ENCODE data around the gene IFIT5.
"Not testable (repeated sequence)": the region's sequence is repeated elsewhere in the genome, so short reads cannot be mapped to it uniquely, and the experiment has no call there.

IFIT5 gene

DNA sequence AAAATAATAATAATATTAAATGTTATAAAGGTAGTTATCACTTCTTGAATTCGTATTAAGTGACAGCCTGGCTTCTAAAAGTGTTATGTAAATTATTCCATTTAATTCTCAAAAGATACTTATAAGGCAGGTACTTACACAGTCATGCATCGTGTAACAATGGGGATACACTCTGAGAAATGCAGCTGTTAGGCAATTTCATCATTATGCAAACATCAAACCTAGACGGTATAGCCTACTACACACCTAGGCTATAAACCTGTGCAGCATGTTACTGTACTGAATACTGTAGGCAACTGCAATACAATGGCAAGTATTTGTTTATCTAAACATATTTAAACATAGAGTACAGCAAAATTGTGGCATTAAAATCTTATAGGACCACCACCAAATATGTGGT, 20.5 kb upstream of the IFIT5 start:
- DNase-seq (ENCODE audit: low read depth) = no peak

DNA sequence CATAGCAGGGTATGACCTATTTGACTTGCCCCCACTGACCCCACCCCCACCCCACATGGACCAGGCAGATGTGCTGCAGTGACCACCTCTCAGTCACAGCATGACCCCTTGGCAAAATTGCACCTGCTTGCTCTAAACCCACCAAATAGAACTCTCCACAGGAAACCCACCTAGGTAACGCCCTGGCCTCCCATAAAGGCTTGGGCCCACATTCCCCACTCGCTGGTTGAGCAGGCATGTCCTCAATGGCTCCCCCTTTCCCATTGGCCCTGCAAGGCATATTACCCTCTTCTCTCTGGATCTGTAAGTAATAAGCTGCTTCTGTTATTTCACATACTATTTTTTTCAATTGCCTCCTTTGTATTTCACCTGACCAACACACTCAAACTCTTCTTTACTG, 19.2 kb upstream of the IFIT5 start:
- no peak for DNase-seq (ENCODE audit: low read depth)

DNA sequence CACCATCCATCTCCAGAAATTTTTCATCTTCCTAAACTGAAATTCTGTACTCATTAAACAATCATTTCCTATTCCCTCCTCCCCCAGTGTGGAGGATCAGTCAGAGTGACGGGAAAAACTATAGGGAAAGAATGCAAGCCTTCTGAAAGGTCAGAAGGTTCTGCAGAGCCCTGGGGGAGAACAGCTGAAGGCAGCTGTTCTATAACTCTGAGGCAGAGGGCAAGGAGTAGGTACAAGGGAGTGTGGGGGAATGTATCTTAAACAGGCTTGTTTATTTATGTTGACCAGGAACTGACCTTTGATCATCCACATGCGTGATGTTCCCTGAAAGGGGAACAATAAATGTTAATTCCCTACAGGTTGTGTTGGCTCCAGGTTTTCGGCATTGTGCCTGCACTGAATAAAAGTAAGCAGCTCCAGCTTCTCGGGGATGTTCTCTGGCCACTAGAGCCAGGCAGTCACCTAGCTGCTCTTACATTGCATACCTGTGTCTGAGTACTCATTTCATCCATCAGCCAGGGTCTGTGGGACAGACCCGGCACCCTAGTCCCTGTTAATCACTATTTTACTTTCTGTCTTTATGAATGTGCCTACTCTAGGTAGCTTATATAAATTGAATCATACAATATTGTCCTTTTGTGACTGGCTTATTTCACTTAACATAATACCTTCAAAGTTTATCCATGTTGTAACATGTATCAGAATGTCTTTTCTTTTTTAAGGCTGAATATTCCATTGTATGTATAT, 16.2 kb upstream of the IFIT5 start:
- no peak for DNase-seq (ENCODE audit: low read depth)

DNA sequence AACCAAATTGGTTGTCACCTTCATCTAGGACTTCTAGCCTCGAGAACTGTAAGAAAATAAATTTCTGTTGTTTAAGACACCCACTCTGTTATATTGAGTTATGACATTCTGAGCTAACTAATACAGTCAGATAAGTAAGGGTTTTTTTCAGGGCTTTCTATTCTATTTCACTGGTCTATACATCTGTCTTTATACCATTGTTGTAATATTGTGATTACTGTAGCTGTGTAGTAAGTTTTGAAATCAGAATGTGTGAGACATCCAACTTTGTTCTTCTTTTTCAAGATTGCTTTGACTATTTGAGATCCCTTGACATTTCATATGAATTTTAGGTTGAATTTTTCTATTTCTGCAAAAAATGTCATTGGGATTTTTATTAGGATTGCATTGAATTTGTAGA, 14.4 kb upstream of the IFIT5 start:
- DNase-seq (ENCODE audit: low read depth) = no peak

DNA sequence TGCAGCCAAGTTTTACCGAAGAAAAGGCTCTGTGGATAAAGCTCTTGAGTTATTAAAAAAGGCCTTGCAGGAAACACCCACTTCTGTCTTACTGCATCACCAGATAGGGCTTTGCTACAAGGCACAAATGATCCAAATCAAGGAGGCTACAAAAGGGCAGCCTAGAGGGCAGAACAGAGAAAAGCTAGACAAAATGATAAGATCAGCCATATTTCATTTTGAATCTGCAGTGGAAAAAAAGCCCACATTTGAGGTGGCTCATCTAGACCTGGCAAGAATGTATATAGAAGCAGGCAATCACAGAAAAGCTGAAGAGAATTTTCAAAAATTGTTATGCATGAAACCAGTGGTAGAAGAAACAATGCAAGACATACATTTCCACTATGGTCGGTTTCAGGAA, 11.3 kb upstream of the IFIT5 start:
- DNase-seq (ENCODE audit: low read depth) = no peak

DNA sequence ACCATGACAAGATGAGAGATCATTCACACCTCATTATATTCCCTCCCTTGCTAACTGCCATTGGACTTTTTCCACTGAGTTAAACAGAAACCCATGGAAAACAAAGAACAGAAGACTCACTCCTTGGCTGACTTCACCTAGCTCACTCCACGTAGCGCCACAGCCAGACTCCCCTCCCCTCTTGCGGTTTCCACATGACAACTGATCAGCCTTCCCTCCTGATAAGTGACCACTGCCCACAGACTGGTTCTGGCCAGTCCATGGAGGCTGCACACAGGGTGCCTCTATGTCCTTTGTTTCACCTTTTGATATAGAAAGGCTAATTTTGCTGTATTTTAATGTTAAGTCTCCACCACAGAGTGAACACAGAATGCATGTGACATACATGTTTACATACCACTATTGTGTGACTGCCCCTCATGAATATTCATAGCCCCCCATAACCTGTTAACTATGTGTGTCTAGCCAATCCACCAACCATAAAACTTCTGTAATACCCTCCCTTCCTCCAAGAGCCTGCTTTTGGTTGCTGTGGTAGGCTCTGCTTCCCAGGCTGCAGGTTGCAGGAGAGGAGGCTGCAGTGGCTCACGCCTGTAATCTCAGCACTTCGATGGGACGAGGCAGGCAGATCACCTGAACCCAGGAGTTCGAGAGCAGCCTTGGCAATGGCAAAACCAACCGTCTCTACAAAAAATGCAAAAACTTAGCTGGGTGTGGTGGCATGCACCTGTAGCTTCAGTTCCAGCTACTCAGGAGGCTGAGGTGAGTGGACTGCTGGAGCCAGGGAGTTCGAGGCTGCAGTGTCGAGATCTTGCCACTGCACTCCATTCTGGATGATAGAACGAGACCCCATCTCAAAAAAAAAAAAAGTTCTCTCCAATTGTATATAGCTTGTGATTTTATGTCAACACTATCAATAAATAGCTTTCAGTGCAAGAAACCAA, 10.0 kb upstream of the IFIT5 start:
- no peak for DNase-seq (ENCODE audit: low read depth)

DNA sequence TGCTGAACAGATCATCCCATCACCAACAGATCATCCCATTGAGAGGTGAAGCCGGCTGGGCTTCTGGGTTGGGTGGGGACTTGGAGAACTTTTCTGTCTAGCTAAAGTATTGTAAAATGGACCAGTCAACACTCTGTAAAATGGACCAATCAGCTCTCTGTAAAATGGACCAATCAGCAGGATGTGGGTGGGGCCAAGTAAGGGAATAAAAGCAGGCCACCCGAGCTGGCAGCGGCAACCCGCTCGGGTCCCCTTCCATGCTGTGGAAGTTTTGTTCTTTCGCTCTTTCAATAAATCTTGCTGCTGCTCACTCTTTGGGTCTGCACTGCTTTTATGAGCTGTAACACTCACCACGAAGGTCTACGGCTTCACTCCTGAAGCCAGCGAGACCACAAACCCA, 8.2 kb upstream of the IFIT5 start:
- DNase-seq (ENCODE audit: low read depth) = not testable (repeated sequence)

DNA sequence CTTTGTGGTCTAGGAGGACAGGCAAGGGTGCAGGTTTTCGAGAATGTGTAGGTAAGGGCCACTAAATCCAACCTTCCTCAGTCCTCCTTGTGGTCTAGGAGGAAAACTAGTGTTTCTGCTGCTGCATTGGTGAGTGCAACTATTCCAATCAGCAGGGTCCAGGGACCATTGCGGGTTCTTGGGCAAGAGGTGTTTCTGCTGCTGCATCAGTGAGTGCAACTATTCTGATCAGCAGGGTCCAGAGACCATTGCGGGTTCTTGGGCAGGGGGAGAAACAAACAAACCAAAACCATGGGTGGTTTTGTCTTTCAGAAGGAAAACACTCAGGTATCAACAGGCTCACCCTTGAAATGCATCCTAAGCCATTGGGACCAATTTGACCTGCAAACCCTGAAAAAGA, 6.6 kb upstream of the IFIT5 start:
- DNase-seq (ENCODE audit: low read depth) = not testable (repeated sequence)

DNA sequence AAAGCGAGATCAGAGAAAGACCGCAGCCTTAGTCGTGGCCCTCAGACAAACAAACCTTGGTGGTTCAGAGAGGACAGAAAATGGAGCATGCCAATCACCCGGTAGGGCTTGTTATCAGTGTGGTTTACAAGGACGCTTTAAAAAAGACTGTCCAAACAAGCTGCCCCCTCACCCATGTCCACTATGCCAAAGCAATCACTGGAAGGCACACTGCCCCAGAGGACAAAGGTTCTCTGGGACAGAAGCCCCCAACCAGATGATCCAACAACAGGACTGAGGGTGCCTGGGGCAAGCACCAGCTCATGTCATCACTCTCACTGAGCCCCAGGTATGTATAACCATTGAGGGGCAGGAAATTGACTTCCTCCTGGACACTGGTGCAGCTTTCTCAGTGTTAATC, 5.1 kb upstream of the IFIT5 start:
- not testable (repeated sequence) for DNase-seq (ENCODE audit: low read depth)

DNA sequence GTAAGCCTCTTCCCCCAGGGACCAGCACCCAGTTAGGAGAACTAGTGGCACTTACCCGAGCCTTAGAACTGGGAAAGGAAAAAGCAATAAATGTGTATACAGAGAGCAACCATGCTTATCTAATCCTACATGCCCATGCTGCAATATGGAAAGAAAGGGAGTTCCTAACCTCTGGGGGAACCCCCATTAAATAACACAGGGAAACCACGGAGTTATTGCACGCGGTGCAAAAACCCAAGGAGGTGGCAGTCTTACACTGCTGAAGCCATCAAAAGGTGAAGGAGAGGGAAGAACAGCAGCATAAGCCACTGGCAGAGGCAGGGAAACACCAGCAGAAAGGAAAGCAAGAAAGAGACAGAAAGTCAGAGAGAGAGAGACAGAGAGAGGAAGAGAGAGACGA, 3.8 kb upstream of the IFIT5 start:
- DNase-seq (ENCODE audit: low read depth) = not testable (repeated sequence)

DNA sequence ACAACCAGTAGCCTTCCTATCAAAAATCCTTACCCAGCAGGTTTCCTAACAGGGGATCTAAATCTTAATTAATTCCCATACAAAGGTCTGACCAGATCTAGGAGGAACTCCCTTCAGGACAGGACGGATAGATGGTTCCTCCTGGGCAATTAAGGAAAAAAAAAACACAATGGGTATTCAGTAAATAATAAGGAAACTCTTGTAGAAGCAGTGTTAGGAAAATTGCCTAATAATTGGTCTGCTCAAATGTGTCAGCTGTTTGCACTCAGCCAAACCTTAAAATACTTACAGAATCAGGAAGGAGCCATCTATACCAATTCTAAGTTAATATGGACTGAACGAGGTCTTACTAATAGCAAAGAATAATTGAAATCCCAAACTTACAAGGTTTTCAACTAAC, 3.2 kb upstream of the IFIT5 start:
- not testable (repeated sequence) for DNase-seq (ENCODE audit: low read depth)

DNA sequence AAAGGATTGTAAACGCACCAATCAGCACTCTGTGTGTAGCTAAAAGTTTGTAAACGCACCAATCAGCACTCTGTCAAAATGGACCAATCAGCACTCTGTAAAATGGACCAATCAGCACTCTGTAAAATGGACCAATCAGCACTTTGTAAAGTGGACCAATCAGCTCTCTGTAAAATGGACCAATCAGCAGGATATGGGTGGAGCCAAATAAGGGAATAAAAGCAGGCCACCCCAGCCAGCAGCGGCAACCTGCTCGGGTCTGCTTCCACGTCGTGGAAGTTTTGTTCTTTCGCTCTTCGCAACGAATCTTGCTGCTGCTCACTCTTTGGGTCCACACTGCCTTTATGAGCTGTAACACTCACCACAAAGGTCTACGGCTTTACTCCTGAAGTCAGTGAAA, 2.1 kb upstream of the IFIT5 start:
- DNase-seq (ENCODE audit: low read depth) = not testable (repeated sequence)

DNA sequence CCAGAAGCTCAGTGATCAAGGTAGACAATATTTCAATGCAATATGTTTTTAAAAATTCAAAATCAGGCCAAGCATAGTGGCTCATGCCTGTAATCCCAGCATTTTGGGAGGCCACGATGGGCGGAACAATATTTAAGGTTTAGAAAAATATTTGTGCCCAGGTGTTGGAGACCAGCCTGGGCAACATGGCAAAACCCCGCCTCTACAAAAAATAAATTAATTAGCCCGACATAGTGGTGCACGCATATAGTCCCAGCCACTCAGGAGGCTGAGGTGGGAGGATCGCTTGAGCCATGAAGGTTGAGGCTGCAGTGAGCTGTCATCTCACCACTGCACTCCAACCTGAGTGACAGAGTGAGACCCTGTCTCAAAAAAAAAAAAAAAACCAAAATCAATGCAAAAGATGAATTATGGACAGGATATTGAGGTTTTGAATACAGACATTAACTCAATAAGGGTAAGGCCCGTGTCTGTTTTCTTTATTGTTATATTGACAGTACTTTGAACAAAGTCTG, 913 bp upstream of the IFIT5 start:
- no peak for DNase-seq (ENCODE audit: low read depth)

DNA sequence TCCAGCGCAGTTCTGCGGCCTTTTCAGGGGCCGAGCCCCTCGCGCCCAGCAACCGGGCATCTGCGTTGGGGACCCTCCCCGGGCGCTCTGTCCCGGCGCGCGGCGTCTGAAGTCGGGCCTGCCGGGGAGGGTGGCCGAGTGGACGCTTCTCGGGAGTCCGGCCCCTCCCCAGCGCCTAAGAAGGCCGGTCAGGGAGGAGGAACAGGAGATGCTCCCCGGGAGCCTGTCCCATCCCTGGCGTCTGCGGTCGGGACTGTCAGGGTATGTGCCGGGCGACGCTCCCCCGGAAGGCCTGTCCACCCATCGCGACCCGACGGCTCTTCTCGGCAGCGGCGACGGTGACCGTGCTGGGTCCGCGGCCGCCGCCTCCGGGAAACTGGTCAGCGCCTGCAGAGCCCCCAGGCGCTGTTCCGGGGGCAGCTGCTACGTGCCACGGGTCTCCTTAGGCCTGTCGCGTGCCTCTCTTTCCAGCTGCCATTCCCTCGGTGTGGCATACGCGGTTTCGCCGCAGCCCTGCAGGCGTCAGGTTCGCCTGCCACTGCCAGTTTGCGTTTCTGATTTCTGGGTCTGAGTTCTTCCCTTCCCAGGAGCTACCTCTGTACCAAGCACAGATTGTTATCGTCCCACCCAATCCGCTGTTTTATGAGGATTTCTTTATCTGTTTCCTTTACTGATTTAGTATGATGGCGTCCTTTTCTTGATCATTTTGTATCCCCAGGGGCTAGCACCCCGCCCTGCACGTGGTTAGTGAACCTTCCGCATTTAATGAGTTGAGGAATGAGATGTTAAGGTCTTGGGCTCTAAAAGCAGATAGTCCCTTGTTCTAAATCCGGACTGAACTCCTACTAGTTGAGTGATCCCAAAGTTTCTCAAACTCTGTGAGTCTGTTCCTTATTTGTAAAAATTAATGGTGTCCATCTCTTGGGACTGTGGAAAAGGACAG, 782 bp downstream of the IFIT5 start:
- DNase-seq (ENCODE audit: low read depth) = peak; percentile 10

DNA sequence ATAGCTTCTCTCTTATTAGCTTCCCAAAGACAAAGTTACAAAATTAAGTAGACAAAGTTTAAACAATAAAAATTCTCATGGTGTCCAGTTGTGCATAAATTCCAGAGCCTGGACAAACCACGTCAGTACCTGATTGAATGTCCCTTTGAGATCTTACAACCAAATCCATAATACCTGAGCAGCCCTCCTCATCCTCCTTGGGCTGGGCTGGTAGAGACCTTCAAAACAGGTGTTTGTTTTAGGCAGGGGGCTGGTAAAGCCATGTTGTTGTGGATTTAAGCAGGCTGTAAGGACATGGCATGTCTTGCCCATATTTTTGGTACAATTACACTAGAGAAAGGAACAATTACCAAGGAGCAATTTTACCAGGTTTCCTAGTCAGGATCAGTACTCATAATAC, 2.1 kb downstream of the IFIT5 start:
- no peak for DNase-seq (ENCODE audit: low read depth)

DNA sequence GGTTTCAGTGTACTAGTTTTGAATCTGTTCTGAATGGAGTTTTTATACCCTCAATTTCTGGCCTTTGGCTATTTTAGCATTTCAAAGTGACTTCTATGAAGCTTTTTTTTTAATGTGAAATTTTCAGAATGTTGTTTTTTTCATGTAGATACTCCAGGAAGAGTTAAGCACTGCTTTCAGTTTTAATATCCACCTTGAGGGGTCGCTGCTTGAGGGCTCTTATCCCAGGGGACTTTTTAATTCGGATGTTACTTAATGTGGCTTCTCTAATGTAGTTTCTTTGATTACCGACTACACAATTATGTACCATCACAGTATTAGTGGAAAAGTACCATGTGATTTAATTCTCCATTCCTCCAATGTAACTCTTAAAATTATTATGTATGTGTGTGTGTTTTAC, 5.2 kb downstream of the IFIT5 start:
- DNase-seq (ENCODE audit: low read depth) = no peak

DNA sequence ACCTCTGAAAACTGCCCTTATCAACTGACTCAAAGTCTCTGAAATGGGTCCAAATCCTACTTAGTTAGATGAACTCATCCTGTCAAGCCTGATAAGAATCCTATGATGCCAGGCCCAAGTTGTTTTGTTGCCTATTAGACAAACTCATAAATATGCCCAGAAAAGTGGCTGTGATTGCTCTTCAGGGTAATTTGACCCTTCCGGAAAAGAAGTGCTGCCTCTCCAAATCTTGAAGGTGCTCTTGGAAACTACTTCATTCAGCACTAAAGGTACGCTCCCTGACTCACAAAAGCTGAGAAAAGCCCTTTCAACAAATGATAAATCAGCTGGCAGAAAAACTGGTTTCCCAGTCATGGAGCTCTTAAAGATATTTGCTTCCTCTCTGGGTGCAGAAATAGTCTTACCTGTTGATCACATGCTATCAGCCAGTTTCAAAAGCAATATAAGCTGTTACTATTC, 6.7 kb downstream of the IFIT5 start:
- no peak for DNase-seq (ENCODE audit: low read depth)

DNA sequence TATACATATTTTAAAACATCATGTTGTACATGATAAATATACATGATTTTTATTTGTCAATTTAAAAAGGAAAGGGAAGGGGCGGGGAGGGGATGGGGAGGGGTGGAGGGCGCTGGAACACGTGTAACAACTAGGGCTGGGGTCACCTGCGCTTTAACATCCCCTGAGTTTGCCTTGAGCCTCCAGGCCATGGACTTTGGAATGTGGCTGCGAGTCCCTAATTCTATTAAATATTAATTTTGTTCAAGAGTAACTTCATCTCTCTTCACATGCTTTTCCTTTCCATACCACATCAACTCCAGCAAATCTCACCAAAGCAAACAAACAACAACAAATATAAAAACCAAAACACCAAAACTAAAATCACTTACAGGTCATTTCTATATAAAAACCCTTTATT, 10.6 kb downstream of the IFIT5 start:
- DNase-seq (ENCODE audit: low read depth) = no peak

DNA sequence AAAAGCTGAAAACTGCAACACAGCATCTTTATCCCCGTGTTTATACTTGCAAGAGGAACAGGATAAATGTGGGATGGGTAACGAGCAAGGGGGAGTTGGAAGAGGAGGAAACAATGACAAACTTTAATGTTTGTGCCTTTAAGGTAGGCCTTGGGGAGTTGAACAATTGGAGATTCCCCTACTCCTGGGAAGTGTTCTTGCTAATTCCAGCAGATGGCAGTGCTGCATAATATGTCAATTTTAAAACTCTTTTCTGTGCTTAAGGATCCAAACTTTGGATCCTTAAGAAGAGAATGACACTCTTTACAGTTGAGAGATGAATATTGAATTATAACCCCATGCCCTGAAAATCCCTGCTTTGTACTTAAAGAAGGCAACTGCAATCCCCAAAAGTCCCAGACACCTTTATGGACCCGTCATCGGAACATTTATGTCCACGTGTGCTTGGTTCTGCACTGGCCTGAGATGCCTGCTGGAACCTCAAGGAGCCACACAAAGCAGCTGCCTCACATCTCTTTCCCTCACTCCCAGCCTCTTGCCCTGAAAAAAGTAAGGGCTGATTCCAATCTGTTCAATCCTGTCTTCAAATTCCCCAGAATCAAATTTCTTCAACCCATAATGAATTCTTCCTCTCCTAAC, 12.0 kb downstream of the IFIT5 start:
- no peak for DNase-seq (ENCODE audit: low read depth)

DNA sequence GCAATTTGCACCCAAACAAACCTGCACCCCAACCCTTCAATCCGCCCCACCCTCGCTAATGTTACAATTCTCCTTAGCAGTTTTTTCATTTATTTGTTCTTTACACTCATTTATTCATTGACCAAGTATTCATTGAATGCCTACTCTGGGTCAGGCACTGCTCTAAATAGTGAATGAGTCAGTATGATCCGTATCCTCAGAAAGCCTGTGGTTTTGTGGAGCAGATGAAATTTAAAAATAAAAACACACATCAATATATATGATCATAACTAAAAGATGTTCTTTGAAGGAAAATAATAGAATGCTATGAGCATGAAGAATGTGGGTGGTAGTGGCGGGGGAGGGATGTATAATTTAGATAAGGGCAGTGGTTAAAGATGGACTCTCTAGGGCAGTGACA, 13.3 kb downstream of the IFIT5 start:
- no peak for DNase-seq (ENCODE audit: low read depth)

DNA sequence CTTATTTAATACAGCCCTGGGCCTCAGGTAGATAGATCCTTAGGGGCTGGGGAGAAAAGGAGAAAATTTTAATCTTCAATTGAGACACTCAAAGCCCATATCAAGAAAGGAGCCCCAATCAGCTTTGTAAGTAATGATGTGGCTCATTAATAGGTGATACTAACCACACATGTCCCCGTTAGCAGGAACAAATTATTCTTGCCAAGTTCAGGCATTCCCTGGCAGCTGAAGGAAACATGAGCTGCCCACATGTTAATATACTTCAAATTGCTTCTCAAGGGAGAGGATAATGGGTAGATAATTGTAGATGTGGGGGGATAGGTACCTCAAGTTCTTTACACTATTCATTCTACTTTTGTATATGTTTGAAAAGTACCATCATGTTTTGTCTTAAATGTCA, 14.5 kb downstream of the IFIT5 start:
- no peak for DNase-seq (ENCODE audit: low read depth)
